Tibial artery (tissue), 4 donors: ENCODE results near the gene TMEM250.

Experiments
- DNase-seq, 2 donors: peaks; one replicate each; pipeline ENCODE4 v3.0.0-alpha.2; 2019
- H3K27ac ChIP-seq, 2 donors: fragments of 200-600 bp; sonication (generic) in 1 of 2; 1 replicate in 1 of 2; 2 replicates in 1 of 2; pipeline ENCODE4 v1.5.1; 2018 to 2019; ENCODE audit warnings: mild to moderate bottlenecking in 1 of 2
- H3K27me3 ChIP-seq, 2 donors: fragments of 200-600 bp; sonication (generic) in 1 of 2; one replicate each; pipeline versions ENCODE4 v1.5.1 to v1.6.0; 2016 to 2019
- H3K36me3 ChIP-seq, 3 donors: fragments of 200-600 bp; sonication (generic) in 2 of 3; one replicate each; pipeline ENCODE4 v1.5.1; 2016 to 2019; ENCODE audit warnings: mild to moderate bottlenecking in 2 of 3
- H3K4me1 ChIP-seq, 4 donors: fragments of 200-600 bp; sonication (generic) in 2 of 4; 1 replicate in 3 of 4; 2 replicates in 1 of 4; pipeline ENCODE4 v1.5.1; 2016 to 2019
- H3K4me3 ChIP-seq, 2 donors: fragments of 200-600 bp; sonication (generic) in 1 of 2; 1 replicate in 1 of 2; 2 replicates in 1 of 2; pipeline ENCODE4 v1.5.1; 2018 to 2019; ENCODE audit warnings: mild to moderate bottlenecking in 2 of 2
- H3K9me3 ChIP-seq, 3 donors: fragments of 200-600 bp; sonication (generic) in 1 of 3; one replicate each; pipeline ENCODE4 v1.5.1; 2016 to 2019
- intact Hi-C: fragments of 100-400 bp; cut with DNase I; formaldehyde crosslinking; loops from one replicate; pipeline ENCODE4 v1.15.0; 2023; ENCODE audit warnings: low total_unique reads
- TF ChIP-seq, protein P1 (sequence below), 2 experiments: fragments of 200-600 bp in 1 of 2; fragments of 450-650 bp in 1 of 2; IDR thresholded peaks; one replicate each; pipeline ENCODE4 v1.5.1; 2017 to 2019; ENCODE audit warnings: antibody characterized with exemption in 2 of 2, mild to moderate bottlenecking in 1 of 2, moderate library complexity in 1 of 2

TMEM250 gene

GRCh38 chr9:136149337-136149736 lies 30.7 kb upstream of the TMEM250 start:
- no peak overlapping the region for H3K27ac ChIP-seq
- H3K27me3 ChIP-seq: peaks cover 0 to 45% of the 10 kb centered on the region in 2 donors
- no peaks in the 10 kb centered on the region for H3K4me1 ChIP-seq
- intact Hi-C loops: loop anchor here (10.0 kb wide), 1 partner anchor 135 kb away; no protein-coding TSS in a partner anchor
- no peaks in the 10 kb centered on the region for H3K36me3 ChIP-seq
- no peaks in the 10 kb centered on the region for H3K9me3 ChIP-seq
- DNase-seq: no peak
- TF ChIP-seq, protein P1, sequence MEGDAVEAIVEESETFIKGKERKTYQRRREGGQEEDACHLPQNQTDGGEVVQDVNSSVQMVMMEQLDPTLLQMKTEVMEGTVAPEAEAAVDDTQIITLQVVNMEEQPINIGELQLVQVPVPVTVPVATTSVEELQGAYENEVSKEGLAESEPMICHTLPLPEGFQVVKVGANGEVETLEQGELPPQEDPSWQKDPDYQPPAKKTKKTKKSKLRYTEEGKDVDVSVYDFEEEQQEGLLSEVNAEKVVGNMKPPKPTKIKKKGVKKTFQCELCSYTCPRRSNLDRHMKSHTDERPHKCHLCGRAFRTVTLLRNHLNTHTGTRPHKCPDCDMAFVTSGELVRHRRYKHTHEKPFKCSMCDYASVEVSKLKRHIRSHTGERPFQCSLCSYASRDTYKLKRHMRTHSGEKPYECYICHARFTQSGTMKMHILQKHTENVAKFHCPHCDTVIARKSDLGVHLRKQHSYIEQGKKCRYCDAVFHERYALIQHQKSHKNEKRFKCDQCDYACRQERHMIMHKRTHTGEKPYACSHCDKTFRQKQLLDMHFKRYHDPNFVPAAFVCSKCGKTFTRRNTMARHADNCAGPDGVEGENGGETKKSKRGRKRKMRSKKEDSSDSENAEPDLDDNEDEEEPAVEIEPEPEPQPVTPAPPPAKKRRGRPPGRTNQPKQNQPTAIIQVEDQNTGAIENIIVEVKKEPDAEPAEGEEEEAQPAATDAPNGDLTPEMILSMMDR (IDR thresholded peaks at IDR 0.05): no peak
- no peak overlapping the region for H3K4me3 ChIP-seq

GRCh38 chr9:136148766-136149165 lies 30.1 kb upstream of the TMEM250 start:
- DNase-seq: no peak

DNA sequence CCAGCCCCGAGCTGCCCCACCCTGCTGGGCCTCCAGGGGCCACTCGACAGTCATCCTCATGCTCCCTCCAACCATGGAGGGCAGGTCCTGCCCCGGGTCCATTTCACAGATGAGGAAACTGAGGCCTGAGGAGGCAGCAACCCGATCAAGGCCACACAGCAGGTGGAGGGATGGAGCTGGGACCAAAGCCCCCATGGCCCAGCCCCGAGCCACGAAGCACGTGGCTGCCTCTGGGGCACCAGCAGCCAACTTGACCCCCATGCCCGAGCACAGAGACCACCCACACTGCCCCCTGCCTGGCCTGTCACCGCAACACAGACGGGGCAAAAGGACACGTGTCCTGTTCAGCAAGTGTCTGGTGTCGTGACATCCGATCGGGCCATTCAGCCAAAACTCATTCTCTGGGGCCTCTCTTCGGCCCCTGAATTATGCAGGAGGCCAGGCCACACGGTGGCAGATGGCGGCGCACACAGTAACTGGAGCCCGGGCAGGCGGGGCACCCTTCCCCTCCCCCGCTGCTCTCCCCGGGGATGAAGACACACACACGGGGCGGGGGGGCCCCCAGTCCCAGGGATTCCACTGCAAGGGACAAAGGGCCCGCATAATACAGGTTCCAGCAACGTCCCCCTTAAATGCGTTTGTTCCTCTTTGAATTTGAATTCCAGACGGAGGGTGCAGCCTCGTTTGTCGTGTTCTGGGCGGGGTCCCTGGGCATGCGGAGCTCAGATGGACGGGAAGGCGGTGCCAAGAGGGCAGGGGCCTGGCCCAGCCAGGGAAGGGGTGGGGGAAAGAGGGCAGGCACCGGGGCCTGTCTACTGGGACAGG lies 29.4 kb upstream of the TMEM250 start:
- H3K36me3 ChIP-seq: no peaks in the 10 kb centered on the region
- no peaks in the 10 kb centered on the region for H3K4me1 ChIP-seq
- peaks cover 0 to 58% of the 10 kb centered on the region in 2 donors for H3K27me3 ChIP-seq
- no peak overlapping the region for H3K4me3 ChIP-seq
- DNase-seq: no peak
- TF ChIP-seq, protein P1 (IDR thresholded peaks at IDR 0.05): no peak
- no peak overlapping the region for H3K27ac ChIP-seq
- H3K9me3 ChIP-seq: no peaks in the 10 kb centered on the region
- intact Hi-C loops: loop anchor here (10.0 kb wide), 1 partner anchor 137 kb away; no protein-coding TSS in a partner anchor

More at GRCh38 chr9:136148766-136149165, 30.1 kb upstream of the TMEM250 start:
- Histone ChIP-seq H3K27ac (no peak overlapping the region), H3K27me3 (peaks cover 0 to 51% of the 10 kb centered on the region in 2 donors), H3K9me3 (no peaks in the 10 kb centered on the region), H3K4me1 (no peaks in the 10 kb centered on the region), H3K36me3 (no peaks in the 10 kb centered on the region), H3K4me3 (no peak overlapping the region)
- TF ChIP-seq, protein P1 (IDR thresholded peaks at IDR 0.05): no peak
- intact Hi-C loops: loop anchor here (10.0 kb wide), 1 partner anchor 136 kb away; no protein-coding TSS in a partner anchor

GRCh38 chr9:136147038-136147889 lies 28.6 kb upstream of the TMEM250 start:
- H3K4me3 ChIP-seq: no peak overlapping the region
- no peaks in the 10 kb centered on the region for H3K36me3 ChIP-seq
- H3K27ac ChIP-seq: no peak overlapping the region
- intact Hi-C loops: loop anchor here (10.0 kb wide), 1 partner anchor 138 kb away; no protein-coding TSS in a partner anchor
- no peak for DNase-seq
- H3K9me3 ChIP-seq: no peaks in the 10 kb centered on the region
- no peaks in the 10 kb centered on the region for H3K4me1 ChIP-seq
- TF ChIP-seq, protein P1 (IDR thresholded peaks at IDR 0.05): no peak
- peaks cover 0 to 66% of the 10 kb centered on the region in 2 donors for H3K27me3 ChIP-seq

DNA sequence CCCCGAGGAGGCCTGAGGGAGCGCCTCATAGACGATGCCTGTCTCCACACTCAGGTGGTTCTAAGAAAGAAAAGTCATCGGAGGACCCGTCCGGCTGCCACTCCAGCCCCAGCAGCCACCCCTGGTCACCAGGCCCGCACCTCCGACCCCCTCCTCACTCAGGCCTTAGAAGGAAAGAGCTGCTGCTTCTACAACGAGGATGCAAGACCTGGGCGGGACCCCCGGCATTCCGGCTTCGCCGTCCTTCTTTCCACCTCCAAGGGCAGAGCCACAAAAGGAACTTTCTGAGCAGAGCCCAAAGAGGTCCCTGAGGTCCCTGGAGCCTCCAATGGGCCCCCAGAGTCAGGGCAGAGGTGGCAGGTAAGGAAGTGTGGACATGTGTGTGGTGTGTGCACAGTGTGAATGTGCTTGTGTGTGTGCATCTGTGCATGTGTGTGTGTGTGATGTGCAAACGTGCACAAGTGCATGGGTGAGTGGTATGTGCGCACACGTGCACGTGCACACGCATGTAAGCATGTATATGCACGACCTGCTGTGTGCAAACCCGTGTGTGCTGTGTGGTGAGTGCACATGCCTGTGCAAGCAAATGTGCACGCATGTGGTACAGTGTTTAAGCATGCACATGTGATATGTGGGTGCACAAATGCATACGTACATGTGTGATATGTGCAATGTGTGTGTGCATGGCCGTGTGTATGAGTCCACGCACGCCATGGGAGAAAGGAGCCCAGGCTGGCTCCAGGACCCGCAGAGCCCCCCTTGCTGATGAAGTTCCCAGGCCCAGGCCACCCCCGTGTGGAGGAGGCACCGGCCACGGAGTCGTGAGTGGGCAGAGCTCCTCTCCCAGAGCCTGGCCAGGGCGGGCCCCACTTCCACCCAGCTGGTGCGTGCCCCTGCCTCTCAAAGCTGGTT lies 27.7 kb upstream of the TMEM250 start:
- H3K4me3 ChIP-seq: no peak overlapping the region
- H3K27ac ChIP-seq: no peak overlapping the region
- TF ChIP-seq, protein P1 (IDR thresholded peaks at IDR 0.05): no peak
- H3K27me3 ChIP-seq: peaks cover 0 to 72% of the 10 kb centered on the region in 2 donors
- DNase-seq: no peak
- H3K9me3 ChIP-seq: no peaks in the 10 kb centered on the region
- no peaks in the 10 kb centered on the region for H3K36me3 ChIP-seq
- intact Hi-C loops: loop anchor here (10.0 kb wide), 1 partner anchor 138 kb away; no protein-coding TSS in a partner anchor
- H3K4me1 ChIP-seq: no peaks in the 10 kb centered on the region
